T-helper 2 cell treated with Interferon-gamma antibody and Interleukin-4, amounts not matched to agents 100 ng/mL and 5 ng/mL, for 36 hours (primary cell): ENCODE data around the gene SCAPER. TPM values are rescaled to one million over a fixed set of nuclear protein-coding genes. Genes with fewer than 3 reads are reported as not detected.

Experiments used
- intact Hi-C: fragments of 100-400 bp; cut with micrococcal nuclease; formaldehyde crosslinking; loops from one replicate; pipeline ENCODE4 v1.15.1; 2023
- total RNA-seq: library from RNA; stranded (reverse); gene quantifications from 2 replicates; pipeline ENCODE4 v1.2.3, GENCODE V29; 2022

Gene SCAPER
- total RNA-seq, 1 donor from 2014 or later = 25.0 TPM

DNA sequence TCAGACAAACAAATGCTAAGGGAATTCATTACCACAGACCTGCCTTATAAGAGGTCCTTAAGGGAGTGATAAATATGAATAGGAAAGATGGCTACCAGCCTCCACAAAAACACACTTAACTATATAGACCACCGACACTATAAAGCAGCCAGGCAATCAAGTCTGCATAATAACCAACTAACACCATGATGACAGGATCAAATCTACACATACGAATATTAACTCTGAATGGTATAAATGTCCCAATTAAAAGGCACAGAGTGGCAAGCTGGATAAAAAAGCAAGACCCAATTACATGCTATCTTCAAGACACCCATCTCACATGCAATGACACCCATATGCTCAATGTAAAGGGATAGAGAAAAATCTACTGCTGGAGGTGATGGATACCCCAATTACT, 221.1 kb downstream of the SCAPER start:
- intact Hi-C loops = no loop called here

DNA sequence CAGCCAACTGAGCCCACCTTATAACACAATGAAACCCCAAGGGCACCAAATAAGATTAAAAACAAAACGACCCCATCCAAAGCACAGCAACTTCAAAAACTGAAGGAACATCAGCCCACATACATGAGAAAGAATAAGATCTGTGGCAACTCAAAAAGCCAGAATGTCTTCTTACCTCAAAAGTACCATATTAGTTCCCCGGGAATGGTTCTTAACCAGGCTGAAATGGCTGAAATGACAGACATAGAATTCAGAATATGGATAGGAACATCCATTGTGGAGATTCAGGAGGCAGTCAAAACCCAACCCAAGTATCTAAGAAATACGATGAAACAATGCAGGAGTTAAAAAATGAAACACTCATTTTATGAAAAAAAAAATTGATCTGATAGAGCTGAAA, 222.3 kb downstream of the SCAPER start:
- intact Hi-C loops = no loop called here

- intact Hi-C loops = no loop called here
These were observed 222.9 kb downstream of the SCAPER start for GRCh38 chr15:76682259-76682658.

- intact Hi-C loops = no loop called here
These were observed 226.4 kb downstream of the SCAPER start for GRCh38 chr15:76678766-76679165.

GRCh38 chr15:76674883-76675282, 230.3 kb downstream of the SCAPER start:
- intact Hi-C loops = no loop called here

DNA sequence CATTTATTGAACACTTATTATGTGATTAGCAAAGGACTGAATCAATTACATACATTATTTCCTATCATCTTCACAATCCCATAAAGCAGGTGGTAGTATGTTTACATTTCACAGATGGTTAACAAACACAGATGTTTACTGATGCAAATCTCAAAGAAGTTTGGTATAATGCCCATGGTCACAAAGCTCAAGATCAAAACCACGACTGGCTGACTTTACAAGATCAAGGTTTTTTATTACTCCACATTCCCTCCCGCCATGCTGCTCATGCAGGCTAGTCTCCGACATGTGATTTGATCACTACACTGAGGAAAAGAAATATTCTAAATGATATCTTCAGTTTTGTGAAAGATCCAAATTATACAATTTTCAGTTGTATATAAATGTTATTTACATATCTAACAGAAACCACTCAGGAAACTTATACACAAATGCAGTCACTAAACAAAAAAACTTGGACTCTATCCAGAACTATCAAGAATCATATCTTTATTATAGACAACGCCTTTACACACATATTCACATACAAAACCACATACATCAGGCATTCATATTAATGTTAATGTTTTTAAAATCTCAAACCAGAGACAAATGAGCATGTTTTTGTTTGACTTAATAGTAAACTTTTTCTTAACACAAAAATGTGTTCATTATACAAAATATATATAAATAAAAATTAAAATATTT, 235.5 kb downstream of the SCAPER start:
- intact Hi-C loops = no loop called here

DNA sequence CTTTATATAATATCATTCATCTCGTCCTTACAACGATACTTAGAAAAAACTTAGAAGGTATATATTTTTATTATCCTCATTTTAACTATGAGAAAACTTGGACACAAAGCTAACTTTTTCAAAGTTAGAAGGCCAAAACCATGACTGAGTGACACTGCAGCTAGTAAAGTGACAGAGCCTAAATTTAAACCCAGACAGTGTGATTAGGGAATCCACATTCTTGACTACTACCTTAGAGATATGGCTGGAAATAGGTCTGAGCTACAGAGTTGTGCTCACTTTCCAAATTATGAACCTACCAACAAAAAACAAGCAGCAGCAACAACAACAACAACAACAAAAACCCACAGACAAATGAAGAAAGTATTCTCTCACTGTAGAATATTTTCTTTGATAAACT, 236.2 kb downstream of the SCAPER start:
- intact Hi-C loops = no loop called here

DNA sequence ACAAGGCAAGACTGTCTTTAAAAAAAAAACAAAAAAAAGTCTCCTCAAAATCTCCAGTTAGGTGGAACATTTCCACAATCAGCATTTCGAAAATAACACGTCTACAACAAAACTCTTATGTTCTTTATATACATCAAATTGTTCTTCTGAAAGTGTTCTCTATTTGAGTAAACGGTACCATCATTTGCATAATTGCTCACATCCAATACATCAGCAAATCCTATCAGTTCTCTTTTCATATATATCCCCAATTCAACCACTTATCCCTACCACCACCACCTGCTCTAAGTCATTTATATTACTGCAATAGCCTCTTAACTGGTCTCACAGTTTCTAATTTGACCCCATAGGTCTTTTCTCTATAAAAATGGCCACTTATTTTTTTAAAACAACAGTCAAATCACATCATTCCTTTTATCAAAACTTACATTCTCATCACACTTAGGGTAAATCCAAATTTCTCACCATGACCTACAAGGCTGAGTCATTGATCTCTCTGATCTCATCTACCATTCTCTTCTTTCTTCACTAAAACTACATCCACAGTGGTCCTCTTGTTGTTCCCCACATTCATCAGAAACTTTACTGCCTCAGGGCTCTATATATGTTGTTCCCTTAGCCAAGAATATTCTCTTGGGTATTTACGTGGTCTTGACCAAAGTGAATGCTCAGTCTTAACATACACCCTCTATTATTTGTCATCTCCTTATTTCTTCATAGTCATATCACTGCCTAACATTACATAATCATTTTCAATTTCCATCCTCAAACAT, 237.0 kb downstream of the SCAPER start:
- intact Hi-C loops = no loop called here

GRCh38 chr15:76664895-76665294, 240.2 kb downstream of the SCAPER start:
- intact Hi-C loops = no loop called here

DNA sequence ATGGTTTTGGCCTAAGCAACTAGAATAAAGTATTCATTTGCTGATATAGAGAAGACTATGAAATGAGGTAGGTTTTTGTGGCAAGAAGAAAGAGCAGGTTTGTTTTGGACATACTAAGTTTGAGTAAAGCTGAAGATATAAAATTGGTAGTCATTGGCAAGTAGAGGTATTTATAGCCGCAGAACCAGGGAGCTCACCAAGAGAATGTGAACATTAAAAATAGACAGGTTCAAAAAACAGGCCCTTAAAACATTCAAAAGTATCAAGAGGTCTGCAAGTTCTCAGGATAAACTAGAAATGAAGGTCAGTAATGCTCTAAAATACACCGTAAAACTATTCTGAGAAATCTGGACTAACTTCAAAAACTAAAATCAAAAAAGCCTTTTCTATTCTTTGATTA, 240.7 kb downstream of the SCAPER start:
- intact Hi-C loops = no loop called here

GRCh38 chr15:76663529-76663928, 241.6 kb downstream of the SCAPER start:
- intact Hi-C loops = no loop called here

GRCh38 chr15:76648732-76649444, 256.3 kb downstream of the SCAPER start:
- intact Hi-C loops = no loop called here

- intact Hi-C loops = no loop called here
These were observed 257.5 kb downstream of the SCAPER start for GRCh38 chr15:76647612-76648011.

DNA sequence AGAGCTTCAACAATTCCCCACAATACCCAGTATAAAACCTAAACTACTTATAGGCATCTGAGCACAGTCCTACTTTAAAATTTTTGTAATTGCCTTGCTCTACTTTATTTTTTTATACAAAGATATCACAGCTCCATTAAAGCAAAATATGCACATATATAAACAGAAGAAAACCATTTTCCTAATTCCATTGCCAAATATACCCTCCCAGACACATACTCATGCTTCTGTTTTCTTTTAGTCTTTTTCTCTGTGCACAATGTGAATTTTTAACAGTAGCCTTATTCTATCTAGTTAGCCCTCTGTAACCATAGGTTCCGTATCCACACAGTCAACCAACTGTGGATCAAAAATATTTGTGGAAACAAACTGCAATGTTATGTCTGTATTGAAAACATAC, 260.5 kb downstream of the SCAPER start:
- intact Hi-C loops = no loop called here

- intact Hi-C loops = no loop called here
These were observed 262.5 kb downstream of the SCAPER start for GRCh38 chr15:76642671-76643070.

- intact Hi-C loops = no loop called here
These were observed 268.0 kb downstream of the SCAPER start for GRCh38 chr15:76637166-76637565.

- intact Hi-C loops = no loop called here
These were observed 269.1 kb downstream of the SCAPER start for GRCh38 chr15:76636059-76636458.

GRCh38 chr15:76626611-76627010, 278.5 kb downstream of the SCAPER start:
- intact Hi-C loops = no loop called here

GRCh38 chr15:76625267-76625666, 279.9 kb downstream of the SCAPER start:
- intact Hi-C loops = no loop called here

DNA sequence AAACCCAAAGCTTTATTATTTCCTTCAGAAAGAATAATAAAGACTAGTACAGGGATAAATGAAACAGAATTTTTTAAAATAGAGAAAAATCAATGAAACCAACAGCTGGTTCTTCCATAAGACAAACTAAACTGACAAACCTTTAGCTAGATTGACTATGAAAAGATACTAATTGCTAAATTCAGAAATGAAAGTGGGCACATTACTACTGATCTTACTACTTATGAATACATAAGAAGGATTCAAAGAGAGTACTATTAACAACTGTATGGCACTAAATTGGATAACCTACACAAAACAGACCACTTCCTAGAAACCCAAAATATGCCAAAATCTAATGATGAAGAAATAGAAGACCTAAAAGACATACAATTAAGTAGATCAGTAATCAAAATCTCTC, 290.4 kb downstream of the SCAPER start:
- intact Hi-C loops = no loop called here

DNA sequence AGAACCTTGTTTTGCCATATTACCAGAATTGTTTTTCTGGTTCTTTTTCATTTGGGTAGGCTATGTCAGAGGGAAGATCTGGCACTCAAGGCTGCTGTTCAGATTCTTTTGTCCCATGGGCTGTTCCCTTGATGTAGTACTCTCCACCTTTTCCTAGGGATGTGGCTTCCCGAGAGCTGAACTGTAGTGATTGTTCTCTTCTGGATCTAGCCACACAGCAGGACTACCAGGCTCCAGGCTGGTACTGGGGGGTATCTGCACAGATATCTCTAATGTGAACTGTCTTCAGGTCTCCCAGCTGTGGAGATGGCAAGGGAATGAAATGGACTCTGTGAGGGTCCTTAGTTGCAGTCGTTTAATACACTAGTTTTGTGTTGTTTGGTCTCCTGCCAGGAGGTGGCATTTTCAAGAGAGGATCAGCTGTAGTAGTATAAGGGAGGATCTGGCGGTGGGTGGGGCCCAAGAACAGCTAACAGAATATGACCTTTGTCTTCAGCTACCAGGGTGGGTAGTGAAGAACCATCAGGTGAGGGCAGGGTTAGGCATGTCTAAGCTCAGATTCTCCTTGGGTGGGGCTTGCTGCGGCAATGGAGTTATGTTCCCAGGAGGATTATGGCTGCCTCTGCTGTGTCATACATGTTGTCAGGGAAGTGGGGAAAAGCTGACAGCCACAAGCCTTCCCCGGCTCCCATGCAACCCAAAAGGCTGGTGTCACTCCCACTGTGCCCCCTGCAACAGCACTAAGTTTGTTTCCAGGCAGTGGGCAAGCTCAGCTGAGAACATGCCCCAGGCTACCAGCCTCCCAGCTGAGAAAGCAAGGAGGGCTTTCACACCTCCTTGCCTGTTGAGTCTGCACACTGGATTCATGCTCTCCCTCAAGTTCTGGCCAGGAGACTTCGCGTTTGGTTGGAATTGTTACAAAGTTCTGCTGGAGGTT, 316.1 kb downstream of the SCAPER start:
- intact Hi-C loops = no loop called here
